ENCODE data around the gene ADO. TPM values are rescaled to one million over a fixed set of nuclear protein-coding genes. Genes with fewer than 3 reads are reported as not detected.
"Not testable (repeated sequence)": the region's sequence is repeated elsewhere in the genome, so short reads cannot be mapped to it uniquely, and the experiment has no call there.

The ADO gene
- total RNA-seq: 8.7 and 13.9 TPM in 2 replicates

DNA sequence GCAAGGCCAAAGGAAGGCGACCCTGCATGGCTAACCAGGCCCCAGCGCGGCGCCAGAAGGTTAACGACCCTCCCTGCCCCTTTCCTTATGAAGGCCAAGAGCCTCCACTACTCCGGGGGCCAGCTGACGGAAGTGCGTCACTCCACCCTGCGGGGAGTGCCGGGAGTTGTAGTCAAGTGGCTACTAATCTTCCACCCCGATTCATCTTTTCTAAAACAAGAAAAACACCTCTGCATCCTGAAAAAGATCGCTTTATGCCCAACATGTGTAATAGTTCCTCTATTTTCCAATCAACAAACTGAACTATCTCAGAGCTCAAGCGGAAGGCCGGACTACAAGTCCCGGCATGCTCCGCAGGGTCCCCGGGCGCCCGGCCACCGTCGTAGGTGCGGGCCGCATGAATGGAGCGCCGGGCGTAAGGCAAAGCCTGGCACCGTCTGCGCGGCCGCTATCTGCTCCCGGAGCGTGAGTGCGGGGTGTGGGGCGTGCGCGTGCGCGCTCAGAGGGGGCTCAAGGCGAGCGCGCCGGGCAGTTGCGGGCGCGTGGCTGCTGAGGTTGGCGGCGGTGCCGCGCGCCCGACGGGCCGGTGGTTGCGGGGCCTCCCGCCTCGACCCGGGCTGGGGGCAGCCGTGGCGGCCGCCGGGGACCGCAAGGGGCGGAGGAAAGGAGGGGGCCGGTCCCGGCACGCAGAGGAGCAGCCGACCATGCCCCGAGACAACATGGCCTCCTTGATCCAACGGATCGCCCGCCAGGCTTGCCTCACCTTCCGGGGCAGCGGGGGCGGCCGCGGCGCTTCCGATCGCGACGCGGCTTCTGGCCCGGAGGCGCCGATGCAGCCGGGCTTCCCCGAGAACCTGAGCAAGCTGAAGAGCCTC is at the start of gene ADO:
Gene ADO, plus strand, starts transcription at position 365 of the 875 bp plus-strand sequence. Its CDS starts 340 bp downstream, at position 705.
- peak; percentile 88 to 92 for DNase-seq (ENCODE audit: low read depth in 2 of 2)

DNA sequence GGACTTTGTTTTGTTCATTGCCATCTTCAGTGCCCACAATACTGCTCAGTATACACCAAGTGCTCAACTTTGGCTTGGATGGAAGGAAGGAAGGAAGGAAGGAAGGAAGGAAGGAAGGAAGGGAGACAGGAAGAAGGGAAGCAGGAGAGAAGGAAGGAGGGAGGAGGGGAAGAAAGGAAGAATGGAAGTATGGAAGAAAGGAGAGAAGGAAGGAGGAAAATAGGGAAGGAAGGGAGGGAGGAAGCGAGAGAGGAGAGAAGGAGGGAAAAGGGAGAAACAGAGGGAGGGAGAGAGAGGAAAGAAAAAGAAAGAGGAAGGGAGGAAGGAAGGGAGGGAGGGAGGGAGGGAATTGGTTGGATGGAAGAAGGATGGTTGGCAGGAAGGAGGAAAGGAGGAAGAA is 49.6 kb upstream of the ADO start:
- no peak for DNase-seq (ENCODE audit: low read depth in 2 of 2)

DNA sequence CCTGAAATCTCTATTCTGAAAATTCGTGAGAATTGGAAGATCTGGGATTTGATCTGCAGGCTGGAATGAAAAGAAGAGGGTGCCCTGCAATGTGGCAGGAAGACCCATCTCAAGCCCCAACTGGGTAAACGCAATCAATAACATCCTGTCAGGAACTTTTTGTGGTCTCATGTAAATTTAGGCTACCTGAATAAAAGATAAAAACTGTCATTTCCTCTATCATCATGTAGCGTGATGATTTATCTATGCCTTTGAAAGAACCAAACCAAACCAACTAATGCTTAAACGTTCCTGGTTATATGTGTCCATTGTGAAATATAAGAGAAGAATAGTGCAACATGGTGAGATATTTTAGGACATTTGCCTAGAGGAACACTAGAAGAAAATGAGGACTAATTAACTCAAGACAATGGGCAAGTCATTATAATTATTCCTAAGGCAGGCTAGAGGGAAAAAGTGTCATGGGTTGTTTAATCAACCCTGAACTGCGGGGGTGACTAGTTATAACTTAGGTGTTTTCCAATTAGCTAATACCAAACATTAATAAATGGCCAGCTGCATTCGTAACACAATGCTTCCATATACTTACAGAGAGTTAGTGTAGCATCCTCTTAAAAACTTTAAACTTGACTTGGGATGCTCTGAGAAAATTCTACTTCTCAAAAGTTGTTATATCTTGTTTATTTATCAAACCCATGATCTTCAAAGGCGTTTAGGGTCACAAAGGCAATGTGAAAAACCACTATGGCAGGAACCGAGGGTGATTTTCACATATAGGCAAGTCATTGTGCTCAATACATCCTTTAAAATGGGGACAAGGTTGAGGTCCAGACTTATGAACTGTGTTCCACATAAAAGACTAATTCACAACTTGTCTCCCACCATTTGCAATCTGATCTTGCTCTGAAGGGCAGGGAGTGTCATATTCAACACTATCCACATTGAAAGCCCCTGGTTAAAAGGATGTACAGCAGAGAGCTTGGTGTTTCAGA is 48.6 kb upstream of the ADO start:
- DNase-seq (ENCODE audit: low read depth in 2 of 2): no peak

DNA sequence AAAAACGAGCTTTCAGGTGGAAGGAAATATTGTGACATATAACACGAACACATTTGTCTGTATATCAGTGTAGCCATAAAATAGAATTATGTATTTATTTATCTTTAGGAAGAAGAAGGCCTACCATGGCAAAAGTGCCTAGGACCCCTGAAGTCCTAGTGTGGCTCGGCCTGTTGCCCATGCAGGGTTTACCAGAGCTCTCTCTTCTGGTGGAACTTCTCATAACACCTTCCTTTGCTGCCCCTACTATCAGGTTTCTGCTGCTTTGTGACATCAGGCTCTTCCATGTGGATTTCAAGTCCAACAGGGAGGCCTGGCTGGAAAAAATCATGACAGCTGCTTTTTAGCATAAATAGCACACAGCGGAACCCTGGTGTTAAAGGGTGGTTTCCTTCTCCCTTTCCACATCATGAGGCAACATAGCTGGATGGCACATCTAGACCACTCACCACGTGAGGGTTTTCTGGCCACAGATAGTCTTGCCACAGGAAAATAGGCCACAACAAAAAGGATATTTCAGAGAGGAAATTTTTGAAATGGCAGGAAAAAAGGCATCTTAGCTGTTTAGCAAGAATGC is 44.8 kb upstream of the ADO start:
- peak in 1 of 2 donors; percentile 11 for DNase-seq (ENCODE audit: low read depth in 2 of 2)

DNA sequence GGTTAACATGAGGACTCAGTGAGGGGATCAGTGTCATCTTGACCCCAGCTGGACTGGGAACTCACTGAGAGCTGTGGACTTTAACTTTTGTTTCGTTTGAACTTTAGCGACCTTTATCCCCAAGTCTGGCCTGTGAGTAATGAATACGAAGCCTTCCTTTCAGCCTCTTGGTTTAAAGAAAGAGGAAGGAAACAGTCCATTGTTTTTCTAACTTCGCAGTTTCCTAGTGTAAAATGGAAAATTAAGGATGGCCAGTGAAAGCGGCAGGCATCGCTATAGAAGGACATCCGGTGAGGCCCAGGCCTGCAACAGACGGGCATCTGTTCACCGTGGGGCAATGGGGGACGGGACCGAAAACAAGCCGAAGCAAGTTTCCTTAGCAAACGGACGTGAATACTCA is 44.1 kb upstream of the ADO start:
- peak; percentile 51 to 77 for DNase-seq (ENCODE audit: low read depth in 2 of 2)

DNA sequence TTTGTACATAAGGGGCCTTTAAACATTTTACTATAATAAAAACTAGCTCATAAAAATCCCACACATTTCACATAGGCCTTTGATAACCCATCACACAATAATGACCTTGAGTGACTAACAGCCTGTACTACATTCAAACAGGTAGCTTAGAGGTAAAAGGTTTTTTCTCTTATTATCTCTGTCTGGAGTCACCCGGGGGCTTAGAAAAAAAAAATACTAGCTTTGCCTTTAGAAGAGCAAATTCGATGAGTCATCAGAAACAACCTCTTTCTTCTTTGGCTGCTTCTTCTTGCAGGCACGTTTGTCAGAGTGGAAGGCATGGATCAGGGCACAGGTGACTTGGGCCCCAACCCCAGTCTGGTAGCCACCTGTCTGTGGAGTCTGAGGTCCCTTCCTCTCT is 43.4 kb upstream of the ADO start:
- peak in 1 of 2 donors; percentile 5 for DNase-seq (ENCODE audit: low read depth in 2 of 2)

DNA sequence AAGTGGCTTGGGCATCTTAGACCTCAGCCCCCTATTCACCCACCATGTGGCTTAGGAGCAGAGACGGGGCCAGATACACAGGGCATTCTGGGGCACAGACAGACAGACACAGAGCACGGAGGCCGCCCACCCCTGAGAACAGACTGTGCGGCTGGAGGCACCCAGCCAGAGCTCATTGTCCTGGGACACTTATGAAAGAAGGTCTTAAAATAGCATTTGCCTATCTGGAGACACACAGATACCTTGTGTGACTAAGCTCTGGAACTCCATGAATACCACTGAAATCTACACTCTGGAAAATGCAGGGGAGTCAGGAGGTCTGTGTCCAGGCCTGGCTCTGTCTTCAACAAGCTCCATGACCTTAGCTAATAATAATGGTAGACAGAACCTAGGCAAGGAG is 41.4 kb upstream of the ADO start:
- DNase-seq (ENCODE audit: low read depth in 2 of 2): no peak

DNA sequence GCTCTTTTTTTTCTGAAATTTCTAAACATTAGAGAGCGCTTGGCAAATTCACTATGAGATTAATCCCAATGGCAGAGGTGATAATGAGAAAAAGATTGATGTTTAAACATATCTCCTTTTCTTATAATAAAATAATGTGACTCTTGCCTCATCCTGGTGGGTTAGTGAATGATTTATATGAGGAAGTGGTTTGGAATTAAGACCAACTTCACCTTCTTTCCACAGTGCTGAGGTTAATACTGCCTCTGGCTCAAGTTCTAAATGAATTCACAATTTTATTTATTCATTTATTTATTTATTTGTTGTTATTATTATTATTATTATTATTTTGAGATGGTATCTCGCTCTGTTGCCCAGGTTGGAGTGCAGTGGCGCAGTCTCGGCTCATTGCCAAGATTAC is 40.5 kb upstream of the ADO start:
- no peak for DNase-seq (ENCODE audit: low read depth in 2 of 2)

DNA sequence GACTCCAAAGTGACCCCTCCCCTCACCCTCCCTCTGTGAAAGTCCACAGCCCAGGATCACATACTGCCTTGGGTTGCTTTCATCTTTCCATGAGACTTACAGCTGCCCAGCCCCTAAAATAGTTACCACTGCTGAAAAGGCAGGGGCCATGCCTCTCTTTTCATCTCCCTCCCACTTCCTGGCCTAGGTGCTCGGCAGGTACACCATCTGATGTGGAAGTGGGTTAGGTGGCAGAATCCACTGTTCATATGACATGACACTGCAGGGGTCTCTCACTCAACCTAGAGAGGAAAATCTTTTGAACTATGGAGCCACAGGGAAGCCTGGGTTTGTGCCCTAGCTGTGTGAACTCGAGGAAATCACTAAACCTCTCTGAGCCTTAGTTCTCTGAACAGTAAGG is 38.8 kb upstream of the ADO start:
- no peak for DNase-seq (ENCODE audit: low read depth in 2 of 2)

DNA sequence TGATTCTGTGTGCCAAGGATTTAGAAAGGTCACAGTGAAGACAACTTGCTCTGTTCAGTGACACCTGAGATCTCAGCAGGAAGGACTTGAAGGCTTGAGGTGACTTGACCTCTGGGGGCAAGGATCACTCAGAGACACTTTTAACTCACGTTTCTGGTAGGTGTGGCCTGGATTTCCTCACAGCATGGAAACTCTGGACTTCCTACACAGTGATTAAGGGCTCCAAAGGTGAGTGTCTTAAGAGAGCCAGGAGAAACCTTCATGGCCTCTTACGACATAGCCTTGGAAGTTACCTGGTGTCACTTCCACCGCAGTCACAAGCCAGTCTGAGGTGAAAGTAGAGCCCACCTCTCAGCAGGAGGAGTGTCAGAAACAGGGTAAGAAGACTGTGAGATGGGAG is 38.1 kb upstream of the ADO start:
- no peak for DNase-seq (ENCODE audit: low read depth in 2 of 2)

DNA sequence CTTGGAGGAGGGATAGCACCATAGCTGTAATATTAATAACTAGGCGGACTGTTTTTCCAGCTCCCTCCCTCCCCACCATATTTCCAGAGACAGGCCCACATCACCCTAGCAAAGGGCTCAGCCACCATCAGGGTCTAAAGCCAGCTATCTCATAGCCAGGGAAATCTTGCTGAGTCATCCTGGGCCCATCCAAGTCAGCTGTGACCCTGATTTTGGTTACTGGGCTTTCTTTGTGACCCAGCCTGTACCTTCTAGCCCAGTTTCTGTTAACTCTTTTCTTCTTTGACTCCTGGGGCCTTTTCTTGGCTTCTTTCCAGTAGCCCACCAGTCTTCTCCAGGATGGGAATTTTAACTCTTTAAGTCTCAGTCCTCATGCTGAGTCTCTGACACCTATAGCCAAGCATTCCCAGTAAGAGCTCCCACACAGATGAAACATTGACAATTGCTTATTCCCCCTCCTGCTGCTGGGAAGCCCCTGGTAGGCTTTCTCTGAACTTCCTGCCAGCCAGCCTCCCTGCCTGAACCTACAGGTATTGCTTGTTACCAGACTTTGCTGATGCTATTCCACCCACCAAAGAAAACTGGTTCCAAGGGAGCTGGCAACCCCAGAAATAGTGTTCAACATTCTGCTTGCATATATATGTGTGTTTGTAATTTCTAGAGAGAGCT is 34.8 kb upstream of the ADO start:
- peak; percentile 5 to 6 for DNase-seq (ENCODE audit: low read depth in 2 of 2)

DNA sequence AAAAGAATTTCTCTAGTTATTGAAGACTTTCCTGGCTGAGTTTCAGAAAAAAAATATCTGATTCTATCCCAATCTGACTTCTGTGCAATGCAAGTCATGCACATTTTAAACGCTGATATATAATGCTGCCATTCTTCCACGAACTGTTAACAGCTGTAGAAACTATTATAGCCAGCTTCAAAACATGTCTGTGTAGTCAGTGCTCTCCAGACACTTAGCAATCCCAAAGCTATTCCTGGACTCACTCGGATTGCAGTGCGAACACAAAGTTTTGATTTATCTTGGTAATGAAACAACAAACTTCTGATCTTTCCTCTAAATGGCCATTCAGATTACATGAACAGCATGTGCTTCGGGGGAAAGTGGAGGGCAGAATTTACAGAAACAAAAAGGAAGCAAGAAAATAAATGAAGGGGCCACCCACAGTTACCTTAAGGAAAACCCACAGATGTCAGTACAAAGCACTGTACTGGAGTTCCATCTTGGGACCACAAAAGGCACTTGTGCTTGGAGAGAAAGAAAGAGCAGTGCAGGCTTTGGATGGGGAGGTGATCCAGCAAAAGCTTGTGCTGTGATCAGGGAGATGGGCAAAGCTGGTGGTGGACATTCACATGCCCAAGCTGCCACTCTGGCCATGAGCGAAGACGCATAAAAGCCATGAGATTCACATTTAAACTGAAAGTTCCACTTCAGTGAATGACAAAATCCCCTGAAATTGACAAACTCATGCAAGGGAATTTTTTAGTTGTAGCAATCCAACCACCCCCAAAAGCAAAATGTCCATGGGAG is 32.1 kb upstream of the ADO start:
- no peak for DNase-seq (ENCODE audit: low read depth in 2 of 2)

DNA sequence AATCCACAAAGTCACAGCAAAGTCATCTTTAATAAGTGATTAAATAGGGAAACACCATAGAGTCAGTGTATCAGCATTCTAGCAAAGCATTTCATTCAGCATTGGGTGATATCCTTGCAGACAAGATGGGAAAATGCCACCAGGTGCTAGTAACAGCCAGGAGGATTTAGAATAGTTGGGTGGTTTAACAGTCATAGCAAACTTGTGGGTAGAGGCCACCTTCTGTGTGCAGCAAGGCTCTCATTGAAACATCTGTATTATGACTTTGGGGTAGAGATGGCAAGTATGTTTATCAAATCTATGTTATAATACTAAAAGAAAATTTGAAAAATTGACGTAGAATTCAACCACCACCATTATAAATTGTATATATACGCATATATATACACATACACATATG is 26.4 kb upstream of the ADO start:
- no peak for DNase-seq (ENCODE audit: low read depth in 2 of 2)

DNA sequence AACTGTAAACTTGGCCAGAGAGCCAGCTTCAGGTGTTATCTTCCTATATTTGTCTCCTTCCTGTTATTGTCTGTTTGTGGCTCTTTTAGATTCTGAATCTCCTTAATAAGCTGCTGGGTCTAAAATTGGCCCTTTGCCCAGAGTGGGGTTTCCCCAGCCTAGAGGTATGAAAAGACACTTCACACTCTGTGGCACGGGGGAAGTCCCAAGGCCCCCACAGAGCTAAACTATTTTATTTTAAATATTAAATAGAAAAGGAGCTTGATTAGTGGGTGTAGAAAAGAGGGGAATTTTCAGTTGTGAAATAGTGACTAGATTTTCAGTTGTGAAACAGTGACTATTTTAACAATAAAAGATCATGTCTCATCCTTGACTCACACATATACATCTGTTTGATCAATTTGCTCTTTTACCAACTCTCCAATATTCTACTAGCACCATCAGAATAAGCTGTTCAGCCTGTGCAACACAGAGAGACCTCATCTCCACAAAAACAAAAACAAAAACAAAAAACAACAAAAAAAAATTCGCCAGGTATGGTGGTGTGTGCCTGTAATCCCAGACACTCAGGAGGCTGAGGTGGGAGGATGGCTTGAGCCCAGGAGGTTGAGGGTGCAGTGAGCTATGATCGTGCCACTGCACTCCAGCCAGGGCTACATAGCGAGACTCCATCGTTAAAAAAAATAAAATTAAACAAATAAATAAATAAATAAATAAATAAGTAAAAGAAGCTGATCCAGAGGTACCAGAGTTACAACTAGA is 24.9 kb upstream of the ADO start:
- DNase-seq (ENCODE audit: low read depth in 2 of 2): peak; percentile 8 to 47

DNA sequence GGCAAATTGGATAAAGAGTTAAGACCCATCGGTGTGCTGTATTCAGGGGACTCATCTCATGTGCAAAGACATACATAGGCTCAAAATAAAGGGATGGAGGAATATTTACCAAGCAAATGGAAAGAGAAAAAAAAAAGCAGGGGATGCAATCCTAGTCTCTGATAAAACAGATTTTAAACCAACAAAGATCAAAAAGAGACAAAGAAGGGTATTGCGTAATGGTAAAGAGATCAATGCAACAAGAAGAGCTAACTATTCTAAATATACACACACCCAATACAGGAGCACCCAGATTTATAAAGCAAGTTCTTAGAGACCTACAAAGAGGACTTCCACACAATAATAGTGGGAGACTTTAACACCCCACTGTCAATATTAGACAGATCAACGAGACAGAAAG is 20.0 kb upstream of the ADO start:
- DNase-seq (ENCODE audit: low read depth in 2 of 2): not testable (repeated sequence)

DNA sequence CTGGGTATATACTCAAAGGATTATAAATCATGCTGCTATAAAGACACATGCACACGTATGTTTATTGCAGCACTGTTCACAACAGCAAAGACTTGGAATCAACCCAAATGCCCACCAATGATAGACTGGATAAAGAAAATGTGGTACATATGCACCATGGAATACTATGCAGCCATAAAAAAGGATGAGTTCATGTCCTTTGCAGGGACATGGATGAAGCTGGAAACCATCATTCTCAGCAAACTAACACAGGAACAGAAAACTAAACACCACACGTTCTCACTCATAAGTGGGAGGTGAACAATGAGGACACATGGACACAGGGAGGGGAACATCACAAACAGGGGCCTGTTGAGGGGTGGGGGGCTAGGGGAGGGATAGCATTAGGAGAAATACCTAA is 16.2 kb upstream of the ADO start:
- not testable (repeated sequence) for DNase-seq (ENCODE audit: low read depth in 2 of 2)

DNA sequence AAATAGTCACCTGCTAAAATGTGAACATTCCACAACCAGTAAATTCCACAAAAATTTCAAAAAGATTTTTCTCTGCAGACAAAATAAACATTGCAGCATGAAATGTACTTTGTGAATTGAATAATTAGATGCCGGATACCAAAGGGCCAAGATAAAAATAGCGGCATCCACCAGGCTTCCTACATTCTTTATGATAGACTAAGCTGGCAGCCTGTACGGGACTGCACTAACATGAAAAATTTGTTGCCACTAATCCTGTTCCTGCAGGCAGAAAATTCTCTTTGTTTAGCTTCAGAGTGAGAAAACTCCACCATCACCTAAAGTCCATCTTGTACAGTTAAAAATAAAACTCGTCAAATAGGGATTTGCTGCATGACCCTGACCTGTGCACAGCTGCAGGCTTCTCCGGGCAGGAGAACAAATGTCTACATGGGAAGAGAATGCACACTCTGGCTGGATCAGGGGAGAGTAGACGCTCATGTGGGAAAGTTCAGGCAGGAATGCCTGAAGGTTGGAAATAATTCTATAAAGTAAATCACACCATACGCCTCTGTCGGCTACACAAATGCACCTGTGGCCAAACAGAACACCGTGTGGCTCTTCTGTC is 15.6 kb upstream of the ADO start:
- DNase-seq (ENCODE audit: low read depth in 2 of 2): peak in 1 of 2 donors; percentile 9

DNA sequence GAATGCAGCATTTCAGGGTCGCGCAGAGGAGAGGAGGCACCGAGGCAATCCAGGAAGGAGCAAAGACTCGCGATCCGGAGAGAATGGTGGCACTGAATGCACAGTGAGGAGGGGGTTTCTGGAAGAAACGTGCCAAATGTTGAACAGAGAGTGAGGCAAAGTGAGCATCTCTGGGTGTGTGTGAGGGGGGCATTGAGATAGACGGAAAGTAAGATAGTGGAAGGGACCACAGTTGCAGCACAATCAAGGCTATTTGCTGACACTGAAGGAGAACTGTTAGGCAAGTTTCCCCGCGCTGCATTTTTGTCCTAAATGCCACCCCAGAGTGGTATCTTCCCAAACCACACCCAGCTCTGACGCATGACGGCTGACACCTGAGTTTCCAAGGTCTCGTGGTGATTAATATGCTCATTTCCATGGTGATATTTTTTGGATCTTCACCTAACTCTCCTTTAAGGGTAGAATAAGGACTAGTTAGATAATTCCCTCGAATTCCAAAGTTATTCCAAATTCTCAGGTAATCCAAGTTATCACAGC is 14.4 kb upstream of the ADO start:
- DNase-seq (ENCODE audit: low read depth in 2 of 2): no peak

DNA sequence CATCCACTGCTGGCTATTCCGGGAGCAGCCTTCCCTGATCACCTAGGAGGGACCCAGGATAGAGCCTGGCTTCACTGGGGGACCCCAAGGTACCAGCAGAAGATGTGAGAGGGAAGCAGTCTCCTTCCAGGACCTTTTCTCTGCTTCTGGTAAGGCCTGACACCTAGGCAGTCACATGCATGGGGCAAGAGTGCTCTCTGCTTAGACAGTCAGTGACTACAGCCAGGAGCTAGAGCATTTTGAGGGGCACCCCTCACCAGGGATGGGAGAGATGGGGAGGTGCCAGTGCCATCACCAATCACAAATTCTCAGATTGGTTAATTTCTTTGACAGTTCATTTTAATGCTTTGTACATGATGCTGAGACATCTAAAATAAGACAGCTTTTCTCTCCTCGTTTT is 13.9 kb upstream of the ADO start:
- DNase-seq (ENCODE audit: low read depth in 2 of 2): no peak
